Trophoblast cell (in vitro differentiated cells and primary cell): ENCODE results near the gene SYT2.
A peak's percentile ranks its signal among the peaks of the same experiment; 100 is the strongest.

Experiments used
- DNase-seq, 2 donors: peaks; one replicate each; pipeline ENCODE4 v3.0.0-alpha.2; 2016
- H2AFZ ChIP-seq: 2 replicates; pipeline ENCODE4 v1.6.1; 2013; ENCODE audit warnings: low read length, moderate library complexity, mild to moderate bottlenecking; ENCODE audit not compliant: insufficient read depth, poor library complexity
- H2AK5ac ChIP-seq: 2 replicates; pipeline ENCODE4 v1.6.1; 2013; ENCODE audit warnings: mild to moderate bottlenecking, low read length
- H2BK120ac ChIP-seq: 2 replicates; pipeline ENCODE4 v1.6.1; 2013; ENCODE audit warnings: low read length, mild to moderate bottlenecking, moderate library complexity; ENCODE audit not compliant: insufficient read depth, poor library complexity
- H2BK12ac ChIP-seq: 2 replicates; pipeline ENCODE4 v1.6.1; 2013; ENCODE audit warnings: mild to moderate bottlenecking, low read length, moderate library complexity
- H2BK5ac ChIP-seq: 2 replicates; pipeline ENCODE4 v1.6.1; 2013; ENCODE audit warnings: low read length, low read depth, moderate library complexity, mild to moderate bottlenecking; ENCODE audit not compliant: poor library complexity
- H3K14ac ChIP-seq: 2 replicates; pipeline ENCODE4 v1.6.1; 2013; ENCODE audit warnings: mild to moderate bottlenecking, low read length
- H3K18ac ChIP-seq: 2 replicates; pipeline ENCODE4 v1.6.1; 2013; ENCODE audit warnings: mild to moderate bottlenecking, low read length
- H3K23ac ChIP-seq: 2 replicates; pipeline ENCODE4 v1.6.1; 2013; ENCODE audit warnings: low read length
- H3K27ac ChIP-seq: 2 replicates; pipeline ENCODE4 v1.5.1; 2013; ENCODE audit warnings: low read depth, mild to moderate bottlenecking, inconsistent platforms, low read length, moderate library complexity
- H3K27me3 ChIP-seq: 2 replicates; pipeline ENCODE4 v1.6.1; 2013; ENCODE audit warnings: inconsistent platforms, mild to moderate bottlenecking, low read length, moderate library complexity; ENCODE audit not compliant: insufficient read depth
- H3K36me3 ChIP-seq, 2 experiments: 1 replicate in 1 of 2; 2 replicates in 1 of 2; pipeline ENCODE4 v1.6.1; 2013; ENCODE audit warnings: low read length in 2 of 2, mild to moderate bottlenecking in 2 of 2, moderate library complexity in 1 of 2; ENCODE audit not compliant: insufficient read depth in 2 of 2, control insufficient read depth in 1 of 2
- H3K4ac ChIP-seq: 2 replicates; pipeline ENCODE4 v1.6.1; 2013; ENCODE audit warnings: low read depth, mild to moderate bottlenecking, low read length, moderate library complexity
- H3K4me1 ChIP-seq, 2 experiments: 1 replicate in 1 of 2; 2 replicates in 1 of 2; pipeline ENCODE4 v1.6.1; 2013; ENCODE audit warnings: low read length in 2 of 2, mild to moderate bottlenecking in 2 of 2, moderate library complexity in 1 of 2; ENCODE audit not compliant: insufficient read depth in 2 of 2, control insufficient read depth in 1 of 2
- H3K4me2 ChIP-seq: 2 replicates; pipeline ENCODE4 v1.6.1; 2013; ENCODE audit warnings: inconsistent platforms, mild to moderate bottlenecking, low read length, moderate library complexity
- H3K4me3 ChIP-seq: 2 replicates; pipeline ENCODE4 v1.5.1; 2013; ENCODE audit warnings: mild to moderate bottlenecking, low read depth, low read length, inconsistent platforms
- H3K79me1 ChIP-seq: one replicate; pipeline ENCODE4 v1.6.1; 2013; ENCODE audit warnings: low read length
- H3K79me2 ChIP-seq: 2 replicates; pipeline ENCODE4 v1.6.1; 2013; ENCODE audit warnings: low read length, mild to moderate bottlenecking; ENCODE audit not compliant: control insufficient read depth, insufficient read depth, poor library complexity
- H3K9ac ChIP-seq: 2 replicates; pipeline ENCODE4 v1.6.1; 2013; ENCODE audit warnings: mild to moderate bottlenecking, low read length
- H3K9me3 ChIP-seq: 2 replicates; pipeline ENCODE4 v1.6.1; 2013; ENCODE audit warnings: low read depth, mild to moderate bottlenecking, control low read depth, inconsistent platforms, low read length; ENCODE audit not compliant: insufficient read depth
- H4K12ac ChIP-seq: 2 replicates; pipeline ENCODE4 v1.6.1; 2013; ENCODE audit warnings: low read depth, mild to moderate bottlenecking, low read length, moderate library complexity
- H4K8ac ChIP-seq: 2 replicates; pipeline ENCODE4 v1.6.1; 2013; ENCODE audit warnings: low read depth, mild to moderate bottlenecking, low read length, moderate library complexity
- H4K91ac ChIP-seq: one replicate; pipeline ENCODE4 v1.6.1; 2013; ENCODE audit warnings: low read depth, mild to moderate bottlenecking, low read length, moderate library complexity
- WGBS: extraction: QIAGEN DNeasy Blood & Tissue Kit; methylation state at CpG from one replicate; pipeline ENCODE4 v1.1.7; 2013; ENCODE audit warnings: missing lambda C conversion rate; ENCODE audit not compliant: insufficient read length, insufficient coverage; ENCODE audit errors: extremely low coverage; 5-methylcytosine and 5-hydroxymethylcytosine counted together

Gene SYT2

DNA sequence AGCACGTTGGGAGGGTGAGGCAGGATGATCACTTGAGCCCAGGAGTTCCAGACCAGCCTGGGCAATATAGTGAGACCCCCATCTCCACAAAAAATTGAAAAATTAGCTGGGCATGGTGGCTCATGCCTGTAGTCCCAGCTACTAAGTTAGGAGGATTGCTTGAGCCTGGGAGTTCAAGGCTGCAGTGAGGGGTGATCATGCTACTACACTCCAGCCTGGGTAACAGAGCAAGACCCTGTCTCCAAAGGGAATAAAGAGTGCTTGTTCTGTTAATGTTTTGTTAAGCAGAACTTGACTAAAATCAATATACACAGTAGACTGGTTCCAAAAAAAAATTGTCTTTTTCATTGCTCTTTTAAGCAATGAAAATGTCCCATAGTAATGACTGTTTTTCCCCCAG, 146.4 kb downstream of the SYT2 start:
- WGBS: no CpG with 5 or more reads among the region's 1 CpG

DNA sequence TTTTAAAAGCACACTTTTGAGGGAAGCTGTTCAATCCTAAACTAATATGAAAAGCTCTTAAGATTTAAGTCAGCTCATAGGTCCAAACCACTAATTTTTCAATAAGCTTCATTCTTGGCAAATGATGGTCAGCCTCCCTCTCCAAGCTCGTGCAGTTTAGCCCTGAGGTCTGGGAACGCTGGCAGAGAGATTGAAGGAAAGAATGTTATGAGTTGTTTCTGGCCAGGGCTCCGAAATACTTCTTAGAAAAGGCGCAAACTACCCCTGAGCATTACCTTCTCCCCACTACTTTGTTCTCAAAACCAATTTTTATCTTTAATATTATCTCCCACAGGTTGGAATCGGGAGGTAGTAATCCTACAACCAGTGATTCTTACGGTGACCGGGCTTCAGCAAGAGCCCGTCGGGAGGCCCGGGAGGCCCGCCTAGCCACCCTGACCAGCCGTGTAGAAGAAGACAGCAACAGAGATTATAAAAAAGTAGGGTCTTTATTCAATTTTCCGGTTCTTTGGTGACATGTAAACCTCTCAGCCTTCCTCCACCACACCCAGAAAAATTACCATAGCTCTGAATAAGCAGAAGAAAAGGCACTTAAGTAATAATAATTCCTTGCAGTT, 147.7 kb downstream of the SYT2 start:
- H2BK5ac ChIP-seq: no peak overlapping the region
- no peak for DNase-seq
- H3K9ac ChIP-seq: no peak overlapping the region
- H3K79me2 ChIP-seq: no peaks in the 10 kb centered on the region
- H3K4me3 ChIP-seq: no peak overlapping the region
- H3K27me3 ChIP-seq: no peaks in the 10 kb centered on the region
- H3K14ac ChIP-seq: no peak overlapping the region
- WGBS: no CpG with 5 or more reads among the region's 13 CpGs
- H3K79me1 ChIP-seq: peaks cover 2% of the 10 kb centered on the region
- H3K4me1 ChIP-seq: peaks cover under 1 to 3% of the 10 kb centered on the region in 2 experiments
- no peak overlapping the region for H3K4ac ChIP-seq
- H3K23ac ChIP-seq: no peak overlapping the region
- no peak overlapping the region for H2BK12ac ChIP-seq
- no peak overlapping the region for H2AK5ac ChIP-seq
- no peak overlapping the region for H3K4me2 ChIP-seq
- no peak overlapping the region for H4K12ac ChIP-seq
- no peaks in the 10 kb centered on the region for H3K9me3 ChIP-seq
- H3K36me3 ChIP-seq: no peaks in the 10 kb centered on the region
- H3K27ac ChIP-seq: no peak overlapping the region
- H3K18ac ChIP-seq: no peak overlapping the region
- H4K91ac ChIP-seq: no peak overlapping the region
- no peak overlapping the region for H2AFZ ChIP-seq
- no peak overlapping the region for H2BK120ac ChIP-seq
- no peak overlapping the region for H4K8ac ChIP-seq

More for the DNA sequence above, 146.4 kb downstream of the SYT2 start:
- Histone ChIP-seq H3K9ac (no peak overlapping the region), H3K27ac (no peak overlapping the region), H3K4me3 (no peak overlapping the region), H3K18ac (no peak overlapping the region), H3K79me1 (peaks cover 4% of the 10 kb centered on the region), H3K79me2 (no peaks in the 10 kb centered on the region), H3K27me3 (no peaks in the 10 kb centered on the region), H4K91ac (no peak overlapping the region), H3K14ac (no peak overlapping the region), H3K36me3 (no peaks in the 10 kb centered on the region), H3K9me3 (no peaks in the 10 kb centered on the region), H4K12ac (no peak overlapping the region), H2AK5ac (no peak overlapping the region), H3K4me1 (peaks cover 2 to 7% of the 10 kb centered on the region in 2 experiments), H2BK120ac (no peak overlapping the region), H3K4me2 (no peak overlapping the region), H3K23ac (no peak overlapping the region), H2BK12ac (no peak overlapping the region), H4K8ac (no peak overlapping the region), H2AFZ (no peak overlapping the region), H2BK5ac (no peak overlapping the region), H3K4ac (no peak overlapping the region)
- DNase-seq: no peak

- Histone ChIP-seq H4K8ac (peak overlapping the region; percentile 10), H3K79me1 (peaks cover 4% of the 10 kb centered on the region), H2BK120ac (no peak overlapping the region), H3K27ac (no peak overlapping the region), H2AFZ (no peak overlapping the region), H3K23ac (no peak overlapping the region), H2AK5ac (no peak overlapping the region), H4K12ac (no peak overlapping the region), H4K91ac (no peak overlapping the region), H3K4me1 (peaks cover 2 to 3% of the 10 kb centered on the region in 2 experiments), H3K4ac (no peak overlapping the region), H3K79me2 (no peaks in the 10 kb centered on the region), H3K9ac (no peak overlapping the region), H3K4me3 (no peak overlapping the region), H3K4me2 (no peak overlapping the region), H3K9me3 (no peaks in the 10 kb centered on the region), H3K27me3 (no peaks in the 10 kb centered on the region), H2BK12ac (no peak overlapping the region), H3K36me3 (no peaks in the 10 kb centered on the region), H3K18ac (no peak overlapping the region), H3K14ac (no peak overlapping the region), H2BK5ac (no peak overlapping the region)
- DNase-seq: peak in 1 of 2 donors; percentile 55
- no CpG with 5 or more reads among the region's 2 CpGs for whole genome bisulfite sequencing
Observed at GRCh38 chr1:202561726-202562443, 148.4 kb downstream of the SYT2 start.

- no peak for DNase-seq
- Histone ChIP-seq H2AFZ (no peak overlapping the region), H3K9ac (no peak overlapping the region), H3K36me3 (no peaks in the 10 kb centered on the region), H3K4me2 (no peak overlapping the region), H3K27ac (no peak overlapping the region), H3K4me3 (no peak overlapping the region), H2BK12ac (no peak overlapping the region), H3K18ac (no peak overlapping the region), H3K27me3 (no peaks in the 10 kb centered on the region), H3K14ac (no peak overlapping the region), H2BK120ac (no peak overlapping the region), H4K91ac (no peak overlapping the region), H3K4me1 (peaks cover 3 to 5% of the 10 kb centered on the region in 2 experiments), H3K79me1 (peaks cover 5% of the 10 kb centered on the region), H3K9me3 (no peaks in the 10 kb centered on the region), H3K79me2 (no peaks in the 10 kb centered on the region), H2AK5ac (no peak overlapping the region), H3K23ac (no peak overlapping the region), H4K8ac (no peak overlapping the region), H2BK5ac (no peak overlapping the region), H4K12ac (no peak overlapping the region), H3K4ac (no peak overlapping the region)
- no CpG with 5 or more reads among the region's 1 CpG for WGBS
Observed at GRCh38 chr1:202561240-202561639, 149.0 kb downstream of the SYT2 start.
